SJCRH30 (cell line): ENCODE data around the gene WHRN. TPM values are rescaled to one million over a fixed set of nuclear protein-coding genes. Genes with fewer than 3 reads are reported as not detected.

Experiments used
- DNase-seq, 2 experiments: peaks; one replicate each; pipeline ENCODE4 v3.0.0-alpha.2; 2015 to 2020
- H3K27ac ChIP-seq: fragments of 250-450 bp; sonication (Bioruptor Pico); 2 replicates; pipeline ENCODE4 v1.5.1; 2020; ENCODE audit warnings: mild to moderate bottlenecking, moderate library complexity
- H3K27me3 ChIP-seq: fragments of 250-450 bp; sonication (Bioruptor Pico); 2 replicates; pipeline ENCODE4 v1.5.1; 2020; ENCODE audit warnings: mild to moderate bottlenecking, moderate library complexity
- H3K36me3 ChIP-seq: fragments of 250-450 bp; sonication (Bioruptor Pico); 2 replicates; pipeline ENCODE4 v1.5.1; 2020; ENCODE audit warnings: mild to moderate bottlenecking, moderate library complexity
- H3K4me1 ChIP-seq: fragments of 250-450 bp; sonication (Bioruptor Pico); 2 replicates; pipeline ENCODE4 v1.5.1; 2020; ENCODE audit warnings: mild to moderate bottlenecking, moderate library complexity
- H3K4me3 ChIP-seq: fragments of 250-450 bp; sonication (Bioruptor Pico); 2 replicates; pipeline ENCODE4 v1.5.1; 2020; ENCODE audit warnings: mild to moderate bottlenecking, moderate library complexity
- H3K9me3 ChIP-seq: fragments of 250-450 bp; sonication (Bioruptor Pico); replicated peaks from 2 replicates; pipeline ENCODE4 v1.5.1; 2020; ENCODE audit warnings: mild to moderate bottlenecking, moderate library complexity
- total RNA-seq: library from RNA; depleted of rRNA; stranded (reverse); fragments of >200 nt; shearing (Covaris generic); gene quantifications from 2 replicates; pipeline ENCODE4 v1.2.3, GENCODE V29; 2014

Gene WHRN
- total RNA-seq, 1 experiment from 2014 or later = 3.1 TPM

DNA sequence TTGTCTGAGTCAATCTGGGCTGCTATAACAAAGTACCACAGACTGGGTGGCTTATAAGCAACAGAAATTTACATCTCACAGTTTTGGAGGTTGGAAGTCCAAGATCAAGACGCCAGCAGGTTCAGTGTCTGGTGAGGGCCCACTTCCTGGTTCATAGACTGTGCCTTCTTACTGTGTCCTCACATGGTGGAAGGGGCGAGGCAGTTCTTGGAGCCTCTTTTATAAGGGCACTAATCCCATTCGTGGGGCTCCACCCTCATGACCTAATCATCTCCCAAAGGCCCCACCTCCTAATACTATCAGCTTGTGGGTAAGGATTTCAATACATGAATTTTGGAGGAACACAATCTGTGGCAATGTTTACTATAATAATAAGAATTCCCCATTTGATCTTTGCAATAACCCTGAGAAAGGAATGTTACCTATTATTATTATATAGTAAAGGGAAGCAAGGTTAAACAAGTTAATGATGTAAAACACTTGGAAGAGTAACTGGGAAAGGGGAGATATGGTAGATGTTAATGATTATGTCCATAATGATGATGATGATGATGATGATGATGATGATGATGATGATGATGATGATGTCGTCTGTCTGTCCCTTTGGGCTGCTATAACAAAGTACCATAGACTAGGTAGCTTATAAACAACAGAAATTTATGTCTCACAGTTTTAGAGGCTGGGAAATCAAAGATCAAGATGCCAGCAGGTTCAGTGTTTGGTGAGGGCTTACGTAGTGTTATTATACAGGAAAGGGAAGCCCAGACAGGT lies 40.8 kb downstream of the WHRN start:
- H3K36me3 ChIP-seq = no peaks in the 10 kb centered on the region
- DNase-seq = no peak

GRCh38 chr9:114462791-114463190 lies 42.5 kb downstream of the WHRN start:
- H3K27me3 ChIP-seq = no peaks in the 10 kb centered on the region
- no peak overlapping the region for H3K27ac ChIP-seq
- H3K4me3 ChIP-seq = no peak overlapping the region
- H3K9me3 ChIP-seq = no peaks in the 10 kb centered on the region
- no peaks in the 10 kb centered on the region for H3K36me3 ChIP-seq
- no peak for DNase-seq
- no peaks in the 10 kb centered on the region for H3K4me1 ChIP-seq

More for the DNA sequence above, 40.8 kb downstream of the WHRN start:
- H3K4me3 ChIP-seq = no peak overlapping the region
- H3K9me3 ChIP-seq = no peaks in the 10 kb centered on the region
- H3K27ac ChIP-seq = no peak overlapping the region
- H3K27me3 ChIP-seq = no peaks in the 10 kb centered on the region
- H3K4me1 ChIP-seq = no peaks in the 10 kb centered on the region

- no peak for DNase-seq
- Histone ChIP-seq H3K9me3 (no peaks in the 10 kb centered on the region), H3K4me1 (no peaks in the 10 kb centered on the region), H3K4me3 (no peak overlapping the region), H3K36me3 (no peaks in the 10 kb centered on the region), H3K27me3 (no peaks in the 10 kb centered on the region), H3K27ac (no peak overlapping the region)
These were observed 43.8 kb downstream of the WHRN start for GRCh38 chr9:114461468-114461867.

DNA sequence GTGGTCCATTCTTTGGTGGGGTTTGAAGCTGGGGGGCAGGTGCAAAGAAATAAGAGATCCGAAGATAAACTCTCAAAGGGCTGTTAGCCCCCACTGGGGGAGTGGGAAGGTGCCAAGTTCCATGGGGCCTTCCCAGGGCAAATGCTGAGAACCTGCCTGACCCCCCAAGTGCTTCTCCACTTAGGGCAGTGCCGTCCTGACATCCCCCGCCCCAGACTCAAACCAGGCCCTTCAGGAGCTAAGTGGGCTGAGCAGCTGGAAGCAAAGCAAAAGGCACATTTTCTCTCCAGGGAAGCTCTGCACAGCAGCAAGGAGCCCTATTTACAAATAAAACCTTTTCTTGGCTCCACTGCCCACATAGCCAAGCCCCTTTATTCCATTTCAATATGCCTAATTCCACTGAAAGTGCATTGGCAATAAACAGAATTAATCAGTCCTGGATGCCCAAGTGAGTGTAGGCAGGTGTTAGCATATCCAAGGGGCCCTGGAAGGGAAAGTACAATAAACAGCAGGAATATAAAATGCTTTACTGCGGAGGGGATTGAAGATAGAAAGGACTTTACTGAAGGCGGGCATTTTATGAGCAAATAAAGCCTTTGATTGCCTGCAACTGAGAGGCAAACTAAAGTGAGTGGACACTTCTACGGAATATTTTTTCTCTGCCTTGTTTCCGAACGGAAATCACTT lies 44.6 kb downstream of the WHRN start:
- Histone ChIP-seq H3K9me3 (no peaks in the 10 kb centered on the region), H3K27ac (no peak overlapping the region), H3K36me3 (no peaks in the 10 kb centered on the region), H3K27me3 (no peaks in the 10 kb centered on the region), H3K4me1 (no peaks in the 10 kb centered on the region), H3K4me3 (no peak overlapping the region)
- peak in 1 of 2 experiments; percentile 50 for DNase-seq

DNA sequence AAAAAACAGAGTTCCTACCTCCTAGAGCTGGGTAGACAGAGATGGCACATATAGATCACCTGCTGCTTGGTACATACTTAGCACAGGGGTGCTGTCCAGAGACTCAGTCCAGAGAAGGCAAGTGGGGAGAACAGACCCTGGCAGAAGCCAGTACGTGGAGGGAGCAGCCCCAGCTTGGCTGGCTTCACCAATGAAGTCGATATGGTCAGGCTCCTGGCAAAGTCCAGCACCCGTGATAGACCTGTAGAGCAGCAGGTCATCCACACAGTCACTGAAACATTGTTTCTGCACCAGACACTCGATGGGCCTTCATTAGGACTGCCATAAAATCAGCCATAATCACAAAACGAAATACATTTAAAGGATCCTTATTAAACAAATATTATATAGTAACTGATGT lies 45.8 kb downstream of the WHRN start:
- no peaks in the 10 kb centered on the region for H3K9me3 ChIP-seq
- H3K4me3 ChIP-seq = no peak overlapping the region
- H3K4me1 ChIP-seq = no peaks in the 10 kb centered on the region
- no peaks in the 10 kb centered on the region for H3K27me3 ChIP-seq
- no peaks in the 10 kb centered on the region for H3K36me3 ChIP-seq
- H3K27ac ChIP-seq = no peak overlapping the region
- no peak for DNase-seq

DNA sequence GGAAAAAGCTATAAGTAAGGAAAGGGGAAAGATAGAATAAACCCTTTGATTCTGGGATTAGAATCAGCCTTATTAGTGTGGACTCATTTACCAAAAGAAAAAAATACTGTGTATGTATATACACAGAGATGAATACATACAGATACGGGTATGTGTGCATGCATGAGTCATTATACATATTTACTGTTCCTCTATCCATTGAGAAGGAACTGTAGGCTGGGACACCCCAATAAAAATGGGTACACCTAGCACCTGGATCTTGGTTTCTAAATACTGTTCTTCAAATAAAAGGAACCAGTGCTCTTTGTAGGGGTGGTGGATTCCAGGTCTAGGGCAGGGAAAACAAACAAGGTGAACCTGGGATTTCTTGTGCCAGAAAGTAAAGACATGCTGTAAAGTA lies 48.3 kb downstream of the WHRN start:
- Histone ChIP-seq H3K27ac (no peak overlapping the region), H3K27me3 (no peaks in the 10 kb centered on the region), H3K4me1 (no peaks in the 10 kb centered on the region), H3K9me3 (no peaks in the 10 kb centered on the region), H3K36me3 (no peaks in the 10 kb centered on the region), H3K4me3 (no peak overlapping the region)
- DNase-seq = no peak

GRCh38 chr9:114454652-114455051 lies 50.6 kb downstream of the WHRN start:
- no peaks in the 10 kb centered on the region for H3K27me3 ChIP-seq
- no peaks in the 10 kb centered on the region for H3K9me3 ChIP-seq
- no peak overlapping the region for H3K4me3 ChIP-seq
- H3K27ac ChIP-seq = no peak overlapping the region
- no peak for DNase-seq
- H3K4me1 ChIP-seq = no peaks in the 10 kb centered on the region
- H3K36me3 ChIP-seq = no peaks in the 10 kb centered on the region

DNA sequence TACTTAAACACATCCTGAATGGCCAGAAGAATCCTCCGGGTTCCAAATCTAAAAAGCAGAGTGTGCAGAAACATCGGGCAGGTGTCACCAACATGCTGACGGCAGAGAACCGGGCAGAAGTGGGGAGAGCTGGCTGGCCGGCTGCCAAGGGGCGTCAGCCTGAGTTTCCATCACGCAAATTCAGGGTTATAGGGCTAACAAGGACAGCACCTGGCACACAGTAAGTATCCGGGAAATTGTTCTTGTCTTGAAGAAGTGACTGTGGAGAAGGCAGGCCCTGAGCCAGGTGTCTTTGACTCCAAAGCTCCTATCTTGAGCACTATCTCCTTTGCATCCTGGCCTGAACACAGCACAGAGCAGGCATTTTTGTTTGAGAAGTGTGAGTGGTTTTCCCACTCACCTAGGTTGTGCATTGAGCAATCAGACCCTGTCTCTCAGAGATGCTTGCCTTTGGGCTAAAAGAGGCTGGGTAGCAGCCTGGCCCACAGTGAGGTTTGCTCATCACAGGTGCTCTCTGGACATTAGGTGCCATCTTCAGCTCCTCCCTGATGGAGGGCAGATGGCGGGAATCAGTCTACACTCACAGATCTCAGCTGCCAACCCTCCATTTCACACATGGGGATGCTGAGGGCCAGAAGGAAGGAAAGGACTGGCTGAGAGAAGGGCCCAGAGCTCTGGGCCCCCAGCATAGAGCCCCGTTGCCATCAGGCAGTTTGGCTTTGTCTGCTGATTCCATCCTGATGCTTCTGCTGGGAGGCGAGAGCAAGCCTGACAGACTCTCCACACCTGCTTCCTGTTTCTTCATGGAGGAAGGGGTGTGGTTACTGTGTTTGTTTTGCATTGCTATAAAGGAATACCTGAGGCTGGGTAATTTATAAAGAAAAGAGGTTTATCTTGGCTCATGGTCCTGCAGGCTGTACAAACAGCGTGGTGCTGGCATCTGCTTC lies 52.8 kb downstream of the WHRN start:
- Histone ChIP-seq H3K27ac (no peak overlapping the region), H3K27me3 (no peaks in the 10 kb centered on the region), H3K9me3 (no peaks in the 10 kb centered on the region), H3K36me3 (no peaks in the 10 kb centered on the region), H3K4me3 (no peak overlapping the region), H3K4me1 (peaks cover 10% of the 10 kb centered on the region)
- peak in 1 of 2 experiments; percentile 22 for DNase-seq

DNA sequence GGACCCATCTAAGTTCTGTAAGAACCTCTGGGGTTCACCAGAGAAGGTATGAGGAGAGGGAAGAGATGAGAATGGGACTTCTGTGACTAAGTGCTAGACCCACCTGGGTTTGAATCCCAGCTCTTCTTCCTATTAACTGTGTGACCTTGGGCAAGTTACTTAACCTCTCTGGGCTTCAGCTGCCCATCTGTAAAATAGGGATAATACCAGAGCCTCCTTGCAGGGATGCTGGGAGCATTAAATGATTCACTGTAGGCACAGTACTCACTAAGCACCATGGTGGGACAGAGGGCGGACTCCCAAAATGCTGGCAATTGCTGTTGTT lies 53.6 kb downstream of the WHRN start:
- Histone ChIP-seq H3K27me3 (no peaks in the 10 kb centered on the region), H3K36me3 (no peaks in the 10 kb centered on the region), H3K27ac (no peak overlapping the region), H3K4me1 (peaks cover 10% of the 10 kb centered on the region), H3K4me3 (no peak overlapping the region), H3K9me3 (no peaks in the 10 kb centered on the region)
- no peak for DNase-seq

DNA sequence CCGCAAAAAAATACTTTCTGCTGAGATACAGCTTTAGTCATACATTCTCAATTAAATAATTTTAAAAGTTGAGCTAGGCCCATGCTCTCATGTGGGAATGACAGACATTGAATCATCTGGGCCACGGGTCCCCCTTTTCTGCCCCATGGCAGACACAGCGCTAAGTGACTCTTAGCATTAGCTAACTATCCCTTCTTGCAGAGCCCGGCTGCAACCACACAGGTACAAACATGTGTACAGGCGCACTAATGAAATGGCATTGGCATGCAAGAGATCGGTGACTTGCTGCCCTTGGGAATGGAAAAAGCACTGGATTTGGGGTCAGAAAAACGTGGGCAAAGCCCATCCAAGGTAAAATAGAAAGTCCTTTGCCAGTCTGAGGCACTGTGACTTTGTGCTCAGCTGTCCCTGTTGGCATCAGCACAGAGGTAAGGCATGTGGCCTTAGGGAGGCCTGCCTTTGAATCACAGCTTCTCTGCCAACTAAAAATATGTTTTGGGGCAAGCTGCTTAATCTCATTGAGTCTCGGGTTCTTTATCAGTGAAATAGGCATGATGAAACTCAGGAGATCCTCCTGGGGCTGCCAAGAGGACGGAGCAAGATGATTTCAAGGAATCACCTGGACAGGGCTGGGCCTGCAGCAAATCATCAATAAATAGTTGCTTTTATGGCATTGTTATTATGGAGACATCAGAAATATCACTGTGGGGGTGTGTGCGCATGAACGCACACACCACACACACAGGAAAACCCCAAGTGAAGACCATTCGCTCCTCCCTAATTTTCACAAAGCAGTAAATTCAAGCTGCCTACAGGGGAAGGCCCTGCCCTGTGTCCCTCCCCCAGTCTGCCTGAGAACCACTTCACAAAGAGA lies 54.2 kb downstream of the WHRN start:
- Histone ChIP-seq H3K36me3 (no peaks in the 10 kb centered on the region), H3K27me3 (no peaks in the 10 kb centered on the region), H3K27ac (no peak overlapping the region), H3K4me3 (no peak overlapping the region), H3K9me3 (no peaks in the 10 kb centered on the region), H3K4me1 (peaks cover 10% of the 10 kb centered on the region)
- DNase-seq = no peak

DNA sequence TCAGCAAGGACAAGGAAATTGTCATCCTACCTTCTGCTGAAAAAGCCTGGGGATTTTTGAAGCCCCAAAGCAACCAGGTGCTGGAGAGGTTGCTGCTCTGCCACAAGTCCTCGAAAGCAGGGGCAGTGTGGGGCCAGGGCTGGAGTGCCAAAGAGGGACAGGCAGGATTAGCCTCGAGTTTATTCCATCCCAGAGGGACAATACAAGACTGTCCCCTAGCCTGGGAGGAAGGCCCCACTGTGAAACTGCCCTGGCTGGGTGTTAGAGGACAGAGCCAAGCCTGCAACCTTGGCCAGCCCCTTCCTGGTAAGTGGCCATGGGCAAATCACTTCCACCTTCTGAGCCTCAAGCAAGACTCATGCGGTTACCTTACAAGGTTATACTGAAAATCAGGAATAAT lies 55.1 kb downstream of the WHRN start:
- Histone ChIP-seq H3K4me3 (no peak overlapping the region), H3K4me1 (peaks cover 13% of the 10 kb centered on the region), H3K9me3 (no peaks in the 10 kb centered on the region), H3K27me3 (no peaks in the 10 kb centered on the region), H3K27ac (no peak overlapping the region), H3K36me3 (no peaks in the 10 kb centered on the region)
- no peak for DNase-seq

GRCh38 chr9:114449236-114449635 lies 56.0 kb downstream of the WHRN start:
- no peak overlapping the region for H3K4me3 ChIP-seq
- peaks cover 13% of the 10 kb centered on the region for H3K4me1 ChIP-seq
- H3K36me3 ChIP-seq = no peaks in the 10 kb centered on the region
- no peak overlapping the region for H3K27ac ChIP-seq
- H3K27me3 ChIP-seq = no peaks in the 10 kb centered on the region
- no peaks in the 10 kb centered on the region for H3K9me3 ChIP-seq
- no peak for DNase-seq

DNA sequence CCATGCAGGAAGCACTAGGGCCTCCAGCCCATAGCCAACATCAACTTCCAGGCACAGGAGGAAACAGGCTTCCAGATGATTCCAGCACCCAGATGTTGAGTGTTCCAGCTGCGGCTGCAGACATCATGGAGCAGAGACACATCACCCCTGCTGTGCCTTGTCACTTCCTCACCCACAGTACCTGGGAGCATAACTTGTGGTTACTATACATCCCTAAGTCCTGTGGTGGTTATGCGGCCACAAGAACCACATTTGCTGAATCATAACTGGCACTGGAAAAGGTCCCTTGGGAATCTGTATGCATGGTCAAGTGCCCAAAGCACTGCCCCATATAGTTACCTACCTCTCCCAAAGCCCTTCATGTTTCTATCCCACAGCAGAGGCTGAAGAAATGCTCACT lies 56.6 kb downstream of the WHRN start:
- H3K9me3 ChIP-seq = no peaks in the 10 kb centered on the region
- DNase-seq = peak; percentile 40 to 56
- no peak overlapping the region for H3K27ac ChIP-seq
- H3K4me1 ChIP-seq = peaks cover 13% of the 10 kb centered on the region
- no peaks in the 10 kb centered on the region for H3K27me3 ChIP-seq
- H3K36me3 ChIP-seq = no peaks in the 10 kb centered on the region
- H3K4me3 ChIP-seq = no peak overlapping the region

- Histone ChIP-seq H3K36me3 (no peaks in the 10 kb centered on the region), H3K27me3 (no peaks in the 10 kb centered on the region), H3K27ac (no peak overlapping the region), H3K4me1 (peaks cover 13% of the 10 kb centered on the region), H3K9me3 (no peaks in the 10 kb centered on the region), H3K4me3 (no peak overlapping the region)
- no peak for DNase-seq
These were observed 58.4 kb downstream of the WHRN start for GRCh38 chr9:114446672-114447450.
